Stimulated activated CD8-positive, alpha-beta memory T cell treated with anti-CD3 and anti-CD28 coated beads, Interleukin-15, amount 100 ng/mL, for 4 hours (primary cell): Measurements from ENCODE around the gene GSAP.

Experiments used
- DNase-seq, 2 donors: peaks; one replicate each; pipeline ENCODE4 v3.0.0-alpha.2; 2020; ENCODE audit warnings: low read depth in 2 of 2

The GSAP gene

DNA sequence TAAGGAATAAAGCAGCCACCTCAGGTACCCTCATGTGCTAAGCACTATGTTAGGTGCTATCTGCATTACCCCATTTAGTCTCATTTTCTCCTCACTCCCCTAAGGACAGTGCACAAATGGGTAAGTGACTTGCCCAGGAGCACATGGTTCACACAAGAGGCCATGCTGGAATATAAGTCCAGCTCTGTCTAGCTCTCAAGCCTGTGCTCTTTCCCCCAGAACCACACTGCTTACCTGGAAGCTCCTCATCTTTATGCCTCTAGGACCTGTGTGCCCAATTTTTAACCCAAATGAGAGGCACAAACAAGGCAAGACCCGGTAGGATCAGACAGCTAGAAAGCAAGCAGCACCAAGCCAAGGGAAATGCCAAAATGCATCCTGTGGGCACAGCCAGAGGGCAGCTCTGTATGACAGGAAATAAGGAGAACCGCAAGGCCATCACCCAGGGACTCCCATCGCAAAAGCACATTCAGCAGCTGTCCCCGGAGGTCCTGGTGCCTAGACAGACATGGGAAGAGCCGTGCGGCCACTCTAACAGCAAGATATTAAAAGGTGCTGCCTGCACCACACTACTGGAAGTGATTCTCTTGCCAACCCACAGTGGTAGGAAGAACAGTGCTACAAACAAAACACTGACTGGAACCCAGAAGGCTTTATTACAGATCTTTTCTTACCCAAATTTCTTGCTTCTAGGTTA lies 88.1 kb downstream of the GSAP start:
- no peak for DNase-seq

DNA sequence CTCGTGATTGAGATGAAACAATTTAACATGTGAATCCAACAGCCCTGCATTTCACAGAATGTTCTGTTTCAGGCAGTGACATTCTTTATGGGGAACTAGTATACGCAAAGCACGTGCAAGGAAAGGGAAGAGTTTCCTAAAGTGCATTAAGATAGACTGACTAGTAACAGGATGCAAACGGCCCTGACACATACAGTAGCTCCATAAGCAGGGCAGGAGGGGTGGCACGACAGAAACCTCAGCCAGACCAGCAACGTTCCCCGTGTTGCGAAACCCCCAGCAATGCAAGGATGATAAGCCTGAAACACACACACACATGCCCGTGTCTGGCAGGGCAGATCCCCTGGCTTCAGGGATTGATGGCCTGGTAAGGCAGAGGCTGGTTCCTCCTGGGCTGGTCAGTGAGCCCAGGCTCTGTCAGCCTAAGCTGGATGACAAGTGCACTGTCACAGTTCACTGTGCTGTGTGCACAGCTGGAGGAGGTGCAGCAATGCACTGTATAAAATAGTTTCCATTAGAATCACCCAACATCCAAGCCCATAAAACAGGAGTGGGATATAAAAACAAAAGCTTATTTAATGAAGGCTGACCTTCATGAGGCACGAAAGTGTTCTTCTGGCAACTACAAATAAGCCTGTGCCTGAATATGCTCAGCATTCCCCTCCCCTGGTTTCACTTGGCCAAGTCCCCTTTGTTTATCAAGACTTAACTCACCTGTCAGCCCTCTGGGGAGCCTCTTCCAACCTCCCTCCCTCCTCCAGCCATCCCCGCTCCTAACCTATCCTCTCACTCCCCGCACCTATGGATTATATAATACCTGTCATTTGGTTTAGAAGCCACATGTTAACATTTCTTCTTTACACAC lies 88.8 kb downstream of the GSAP start:
- DNase-seq: no peak

DNA sequence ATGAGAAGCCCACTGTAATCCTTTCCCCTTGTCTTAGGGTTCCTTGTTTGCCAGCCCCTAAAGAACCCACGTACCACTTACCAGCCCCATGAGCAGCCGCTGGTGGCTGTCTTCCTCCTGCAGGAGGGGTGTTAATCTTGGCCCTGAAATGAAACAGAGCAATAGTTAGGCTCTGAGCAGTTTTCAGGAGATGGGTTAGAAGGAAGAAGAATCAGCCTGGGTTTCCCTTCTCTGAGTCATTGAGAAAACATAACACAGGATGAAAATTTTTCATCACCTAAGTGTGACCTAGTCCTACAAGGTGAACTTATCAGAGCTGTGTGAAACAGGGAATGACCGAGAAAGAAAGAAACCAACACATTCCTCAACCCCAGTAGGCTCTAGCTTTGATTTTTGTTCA lies 90.0 kb downstream of the GSAP start:
- no peak for DNase-seq

DNA sequence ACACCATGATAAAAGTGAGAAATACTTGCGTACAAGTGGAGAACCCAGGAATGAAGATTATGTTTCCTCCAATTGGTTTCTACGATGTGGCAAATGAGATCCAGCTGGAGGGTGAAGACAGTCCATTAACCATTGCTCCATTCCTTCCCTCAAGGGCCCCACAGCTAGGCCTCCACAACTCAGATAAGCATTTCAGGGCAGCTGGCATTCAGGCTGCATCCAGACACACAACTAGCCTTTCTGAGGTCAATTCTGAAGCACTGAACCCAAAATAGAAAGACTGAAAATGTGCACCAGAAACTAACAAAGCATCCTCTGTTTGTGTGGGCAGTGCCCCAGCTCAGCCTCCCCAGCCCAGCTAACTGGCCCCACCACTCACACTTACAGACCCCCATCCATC lies 94.8 kb downstream of the GSAP start:
- no peak for DNase-seq

DNA sequence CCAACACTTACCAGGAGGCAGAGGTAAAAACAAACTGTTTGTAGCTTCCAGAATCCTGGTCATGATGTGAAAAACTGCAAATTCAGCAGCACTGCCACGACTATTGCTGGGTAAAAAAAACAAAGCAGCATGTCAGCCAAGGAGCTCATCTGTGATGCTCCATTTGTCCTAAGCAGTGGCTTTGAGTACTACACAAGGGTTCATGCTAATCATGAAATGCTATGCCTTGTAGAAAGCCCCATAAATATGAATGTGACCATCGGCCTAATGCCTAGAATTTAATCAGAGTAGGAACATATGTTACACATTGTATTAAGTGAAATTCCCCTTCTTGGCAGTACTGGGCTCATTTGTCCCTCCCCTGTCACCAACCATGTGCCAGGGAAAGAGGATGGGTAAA lies 95.4 kb downstream of the GSAP start:
- no peak for DNase-seq

DNA sequence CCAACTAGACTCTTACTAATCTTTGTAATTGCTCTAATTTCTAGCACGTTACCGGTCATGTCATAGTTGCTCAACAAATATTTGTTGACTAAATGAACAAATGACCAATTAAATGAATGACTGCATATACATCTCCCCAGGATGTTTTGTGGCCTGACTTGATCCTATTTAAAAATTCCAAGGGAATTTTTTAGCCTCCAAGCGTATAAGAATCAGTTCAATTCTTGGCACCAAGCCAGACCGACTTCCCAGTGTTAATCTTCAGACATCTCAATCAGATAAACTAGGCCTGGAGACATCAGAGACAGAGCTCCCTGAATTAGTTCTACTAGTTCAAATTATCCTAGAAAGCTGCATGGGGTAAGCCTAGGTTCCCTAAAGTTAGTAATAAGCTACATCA lies 96.0 kb downstream of the GSAP start:
- DNase-seq: no peak

DNA sequence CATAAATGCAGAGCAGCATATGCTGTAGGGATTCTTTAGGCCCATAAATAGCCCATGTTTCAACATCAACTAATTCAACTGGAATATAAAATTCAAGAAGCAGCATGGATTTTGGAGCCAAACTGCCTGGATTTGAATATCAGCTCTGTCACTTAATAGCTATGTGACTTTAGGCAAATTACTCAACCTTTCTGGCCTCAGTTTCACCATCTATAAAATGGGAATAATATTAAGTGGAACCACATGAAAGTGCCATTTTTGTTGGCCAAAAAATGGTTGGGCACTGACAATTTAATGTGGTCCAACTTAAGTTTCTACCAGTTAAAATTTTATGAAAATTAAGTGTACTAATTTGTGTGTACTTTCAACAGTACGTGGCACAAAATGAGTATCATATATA lies 98.1 kb downstream of the GSAP start:
- DNase-seq: no peak

DNA sequence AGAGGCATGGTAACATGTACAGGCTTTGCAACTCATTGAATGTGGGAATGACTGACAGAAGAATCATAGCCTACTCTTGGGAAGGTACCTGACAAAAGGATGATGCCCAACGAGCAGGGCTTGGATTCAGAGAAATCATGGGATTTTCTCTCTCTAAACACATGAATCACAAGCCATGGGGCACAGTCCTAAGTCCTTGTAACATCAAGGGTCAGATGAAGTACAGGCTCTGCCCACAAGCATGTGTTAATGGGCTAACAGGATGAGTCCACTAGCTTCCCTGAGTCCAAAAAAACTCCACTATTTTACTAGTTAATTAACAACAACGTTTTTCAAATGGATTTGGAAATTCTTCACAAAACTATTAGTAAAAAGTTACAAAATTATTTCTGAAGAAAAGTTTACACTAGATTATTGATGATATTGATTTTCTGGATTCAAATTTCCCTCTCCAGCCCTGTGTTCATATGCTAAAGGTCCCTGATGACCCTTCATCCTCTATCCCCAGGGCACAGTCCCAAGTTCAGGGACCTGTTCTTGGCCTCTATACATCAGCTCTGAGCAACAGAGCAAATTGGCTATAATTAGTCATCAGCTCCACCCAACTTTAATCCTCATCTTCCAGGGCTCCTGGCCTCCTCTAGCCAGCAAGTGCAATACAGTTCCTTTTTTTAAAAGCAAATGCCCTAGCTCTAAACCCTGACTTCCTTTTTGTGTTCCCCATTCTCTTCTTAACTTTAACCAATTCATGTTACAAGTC lies 99.8 kb downstream of the GSAP start:
- DNase-seq: no peak

DNA sequence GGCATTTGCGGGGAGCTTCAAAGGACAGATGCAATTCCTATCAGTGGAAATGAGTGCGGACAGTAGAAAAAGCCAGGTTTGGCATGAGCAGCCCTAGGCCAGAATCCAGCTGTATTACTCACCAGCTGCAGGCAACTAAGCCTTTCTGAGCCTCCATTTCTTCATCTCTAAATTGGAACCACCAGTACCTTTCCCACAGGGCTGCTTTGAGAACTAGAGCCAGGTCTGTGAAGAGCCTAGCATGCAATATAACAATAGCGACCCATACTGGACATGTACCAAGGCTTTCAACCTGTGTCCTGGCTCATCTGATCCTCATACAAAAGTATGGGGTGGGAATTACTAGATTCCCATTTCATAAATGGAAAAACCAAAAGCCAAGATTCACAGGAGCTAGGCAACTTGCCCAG lies 101.0 kb downstream of the GSAP start:
- DNase-seq: no peak

DNA sequence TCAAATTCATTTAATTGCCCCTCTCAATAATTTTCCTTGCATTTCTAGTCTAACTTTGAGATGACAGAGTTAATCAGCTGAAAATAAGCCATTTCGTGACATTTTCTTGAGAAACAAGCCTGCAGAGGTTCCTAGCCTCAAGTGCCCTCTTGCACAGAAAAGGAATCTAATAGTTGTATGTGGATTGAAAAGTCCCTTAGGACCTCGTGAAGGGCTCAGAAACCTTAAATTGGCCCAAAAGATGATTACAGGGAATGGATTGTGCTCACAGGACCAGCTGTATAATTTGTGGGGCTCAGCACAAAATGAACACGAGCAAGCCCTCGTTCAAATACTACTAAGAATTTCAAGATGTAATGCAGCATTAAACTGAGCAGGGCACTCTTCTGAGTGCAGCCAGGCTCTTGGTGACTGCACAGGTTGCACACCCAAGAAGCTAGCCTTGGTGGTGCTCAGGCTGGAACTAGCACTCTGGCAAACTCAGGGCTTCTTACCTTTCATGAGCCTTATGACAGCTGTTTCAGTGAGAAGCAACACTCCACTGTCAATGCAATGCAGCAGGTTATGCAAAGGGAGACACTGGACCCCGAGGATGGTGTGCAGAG lies 102.2 kb downstream of the GSAP start:
- no peak for DNase-seq

DNA sequence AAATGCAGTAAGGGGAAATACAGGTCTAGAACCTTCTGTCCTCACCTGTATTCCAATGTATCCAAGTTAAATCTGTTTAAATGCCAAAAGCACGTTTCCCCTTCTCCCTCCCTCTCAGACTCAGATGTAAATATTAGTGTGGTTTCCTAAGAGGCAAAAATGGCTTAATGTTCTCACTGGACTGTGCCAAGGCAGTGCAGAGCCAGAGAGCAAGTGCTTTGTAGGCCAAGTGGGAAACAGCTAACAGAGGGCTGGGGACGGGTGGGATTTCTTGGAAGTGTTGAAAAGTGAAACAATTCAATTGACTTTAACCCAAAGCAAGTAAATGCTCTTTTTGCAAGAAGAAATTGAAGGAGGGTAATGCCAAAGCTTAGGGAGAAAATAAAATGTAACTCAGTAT lies 103.1 kb downstream of the GSAP start:
- no peak for DNase-seq

DNA sequence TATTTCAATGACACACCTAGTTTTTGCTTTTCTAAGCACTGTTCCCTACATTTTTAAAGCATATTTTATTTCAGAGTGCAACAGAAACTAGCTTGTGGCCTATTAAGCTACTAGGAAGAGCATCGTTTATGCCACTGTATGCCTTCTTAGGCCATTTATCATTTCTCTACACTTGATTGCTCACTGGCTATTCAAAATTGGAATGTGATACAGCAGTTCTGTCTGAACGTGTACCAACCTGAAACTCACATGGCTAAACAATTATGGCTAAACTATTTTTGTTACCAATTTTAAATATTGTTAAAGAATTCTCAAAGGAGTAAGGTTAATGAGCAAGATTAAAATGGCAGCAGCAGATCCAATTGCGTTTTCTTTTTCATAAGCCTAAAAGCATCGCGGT lies 105.2 kb downstream of the GSAP start:
- no peak for DNase-seq

DNA sequence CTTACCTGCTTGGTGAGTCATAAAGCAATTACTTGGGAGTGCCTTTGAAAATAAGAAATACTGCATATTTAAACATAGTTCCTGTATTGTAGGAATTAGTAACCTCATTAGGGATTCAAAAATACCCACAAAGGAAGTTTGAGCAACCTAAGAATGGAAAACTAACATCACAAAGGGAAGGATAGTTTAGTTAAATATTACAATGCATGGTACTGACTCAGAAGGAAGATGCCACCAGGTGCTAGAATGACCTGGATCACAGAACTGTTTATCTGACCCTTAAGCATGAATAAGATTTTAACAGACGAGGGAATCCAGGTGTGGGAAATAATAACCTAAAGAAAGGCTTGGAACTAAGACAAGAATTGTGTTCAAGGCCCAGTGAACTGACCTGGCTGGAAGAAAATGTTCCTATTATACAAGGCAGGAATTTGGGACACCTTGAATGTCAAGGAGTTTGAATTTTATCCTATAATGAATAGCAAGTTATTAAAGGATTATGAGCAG lies 106.4 kb downstream of the GSAP start:
- no peak for DNase-seq

DNA sequence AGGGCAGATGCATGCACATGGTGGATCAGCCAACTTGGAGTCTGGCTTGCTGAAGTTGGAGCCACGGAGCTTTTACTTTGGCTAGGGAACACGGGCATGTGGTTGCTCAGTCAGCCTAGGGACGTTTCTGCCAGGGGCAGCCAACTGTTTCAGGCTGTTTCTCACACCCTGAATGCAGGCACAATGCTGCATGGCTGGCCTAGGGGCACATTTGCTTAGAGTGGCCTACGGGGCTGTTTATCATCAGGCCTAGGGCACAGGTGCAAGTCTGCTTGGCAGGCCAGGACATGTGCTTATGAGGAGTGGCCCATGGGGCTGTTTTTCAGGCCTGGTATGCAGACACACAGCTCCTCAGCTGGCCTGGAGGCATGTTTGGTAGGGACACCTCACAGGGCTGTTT lies 107.4 kb downstream of the GSAP start:
- DNase-seq: no peak

DNA sequence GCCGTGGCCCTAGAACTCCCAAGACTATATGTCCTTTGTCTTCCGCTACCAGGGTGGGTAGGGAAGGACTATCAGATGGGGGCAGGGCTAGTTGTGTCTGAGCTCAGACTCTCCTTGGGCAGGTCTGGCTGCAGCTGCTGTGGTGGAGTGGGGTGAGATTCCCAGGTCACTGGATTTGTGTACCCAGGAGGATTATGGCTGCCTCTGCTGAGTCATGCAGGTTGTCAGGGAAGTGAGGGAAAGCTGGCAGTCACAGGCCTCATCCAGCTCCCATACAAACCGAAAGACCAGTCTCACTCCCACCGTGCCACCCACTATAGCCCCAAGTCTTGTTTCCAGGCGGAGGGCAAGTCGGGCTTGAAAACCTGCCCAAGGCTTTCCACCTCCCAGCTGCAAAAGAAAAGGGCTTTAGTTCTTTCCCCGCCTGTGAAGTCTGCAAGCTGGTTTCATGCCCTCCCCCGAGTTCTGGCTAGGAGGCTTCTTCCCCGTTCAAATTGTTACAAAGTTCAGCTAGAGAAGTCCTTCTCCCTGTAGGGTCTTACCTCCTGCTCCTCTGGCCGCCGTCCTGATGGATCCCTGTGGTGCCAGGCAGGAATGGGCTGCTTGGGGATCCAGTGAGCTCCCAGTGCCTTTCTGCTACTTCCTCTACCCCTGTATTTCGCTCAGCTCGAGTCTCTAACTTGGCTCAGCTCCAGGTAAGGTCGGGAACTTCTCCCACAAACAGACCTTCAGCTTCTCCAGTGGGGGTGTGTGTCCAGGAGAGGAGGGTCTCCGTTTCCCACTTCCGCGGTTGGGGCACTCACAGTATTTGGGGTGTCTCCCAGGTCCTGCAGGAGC lies 109.7 kb downstream of the GSAP start:
- no peak for DNase-seq

DNA sequence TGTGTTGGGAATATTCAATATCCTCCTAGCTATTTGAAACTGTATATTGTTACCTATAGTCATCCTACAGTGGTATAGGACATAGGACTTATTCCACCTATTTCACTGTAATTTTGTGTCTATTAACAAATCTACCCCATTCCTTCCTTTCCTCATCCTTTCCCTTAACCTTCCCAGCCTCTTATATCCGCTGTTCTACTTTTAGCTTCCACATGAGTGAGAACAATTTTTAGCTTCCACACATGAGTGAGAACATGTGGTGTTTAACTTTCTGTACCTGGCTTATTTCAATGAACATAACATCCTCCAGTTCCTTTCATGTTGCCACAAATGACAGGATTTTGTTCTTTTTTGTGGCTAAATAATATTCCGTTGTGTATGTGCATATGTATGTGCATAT lies 120.6 kb downstream of the GSAP start:
- DNase-seq: no peak

DNA sequence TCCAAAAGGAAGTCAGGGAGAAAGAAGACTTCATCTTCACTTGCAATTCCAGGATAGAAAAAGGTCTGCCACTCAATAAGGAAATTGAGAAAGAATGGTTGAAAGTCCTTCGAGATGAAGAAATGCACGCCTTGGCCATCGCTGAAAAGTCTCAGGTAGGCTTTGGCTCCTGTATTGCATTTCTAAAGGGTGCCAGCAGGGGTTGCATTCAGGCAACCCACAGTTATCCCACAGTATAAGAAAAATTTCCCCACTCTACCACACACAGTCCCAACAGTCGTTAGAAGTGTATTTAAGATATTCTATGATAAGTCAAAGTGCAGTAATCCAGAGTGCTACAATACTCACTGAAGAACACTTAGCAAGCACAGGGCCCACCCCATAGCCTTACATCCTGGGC lies 123.1 kb downstream of the GSAP start:
- DNase-seq: no peak

DNA sequence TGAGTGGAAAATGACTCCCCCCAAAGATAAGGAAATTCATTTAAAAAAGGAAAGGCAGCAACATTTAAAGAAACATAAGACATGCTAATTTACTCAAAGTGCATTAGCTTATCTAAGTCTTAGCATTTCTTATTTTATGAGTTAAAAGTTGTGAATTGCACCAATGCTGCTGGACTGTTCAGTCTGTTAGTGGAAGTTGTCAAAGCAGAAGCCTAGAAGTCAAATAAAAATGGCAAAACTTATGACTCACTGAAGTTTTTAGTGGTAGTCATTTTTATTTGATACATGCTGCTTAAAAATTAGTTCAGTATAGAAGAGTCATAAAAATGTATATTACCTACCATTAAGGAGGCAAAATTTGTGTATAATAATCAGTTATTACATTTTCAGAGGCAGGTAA lies 125.7 kb downstream of the GSAP start:
- no peak for DNase-seq

DNA sequence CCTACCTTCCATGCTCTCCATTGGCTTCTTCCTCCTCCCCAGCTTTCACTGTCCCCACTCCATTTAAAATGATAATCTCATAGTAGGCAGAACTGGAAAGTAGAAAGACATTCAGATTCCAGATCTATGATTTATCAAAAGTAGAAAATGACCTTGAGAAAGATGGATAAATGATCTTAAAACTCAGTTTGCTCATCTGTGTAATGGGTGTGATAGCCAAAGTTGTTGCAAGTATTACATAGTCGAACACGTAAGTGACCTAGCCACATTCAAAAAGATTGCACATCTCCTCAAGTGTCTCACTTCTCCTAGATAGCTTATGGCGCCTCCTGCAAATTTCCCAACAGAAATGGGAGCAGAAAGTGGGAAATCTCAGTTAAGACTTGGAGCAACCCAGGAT lies 126.8 kb downstream of the GSAP start:
- DNase-seq: no peak

DNA sequence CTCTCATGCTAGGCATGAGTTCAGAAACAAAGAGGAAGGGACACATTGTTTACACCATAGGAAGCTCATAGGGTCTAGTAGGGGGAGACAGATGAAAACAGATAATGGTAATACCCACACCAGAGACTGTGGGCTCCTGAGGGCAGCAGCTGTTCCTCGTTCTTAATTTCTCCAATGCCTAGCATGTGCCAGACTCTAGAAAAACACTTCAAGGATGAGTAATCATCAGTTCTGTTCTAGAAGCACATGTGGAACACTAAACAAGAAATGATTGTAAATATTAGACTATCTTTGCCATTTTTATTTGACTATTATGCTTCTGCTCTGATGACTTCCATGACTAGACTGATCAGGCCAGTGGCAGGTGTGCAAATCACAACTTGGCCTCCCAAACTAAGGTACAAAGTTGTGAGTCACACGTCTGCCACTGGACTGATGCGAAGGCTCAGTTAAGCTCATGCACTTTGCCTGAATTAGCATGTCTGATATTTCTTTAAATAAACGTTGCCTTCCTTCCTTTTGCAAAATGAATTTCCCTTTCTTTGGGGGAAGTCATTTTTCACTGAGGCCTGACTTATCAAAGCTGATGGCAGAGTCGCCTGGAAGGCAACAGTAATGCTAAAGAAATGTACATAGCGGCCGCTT lies 127.4 kb downstream of the GSAP start:
- no peak for DNase-seq

DNA sequence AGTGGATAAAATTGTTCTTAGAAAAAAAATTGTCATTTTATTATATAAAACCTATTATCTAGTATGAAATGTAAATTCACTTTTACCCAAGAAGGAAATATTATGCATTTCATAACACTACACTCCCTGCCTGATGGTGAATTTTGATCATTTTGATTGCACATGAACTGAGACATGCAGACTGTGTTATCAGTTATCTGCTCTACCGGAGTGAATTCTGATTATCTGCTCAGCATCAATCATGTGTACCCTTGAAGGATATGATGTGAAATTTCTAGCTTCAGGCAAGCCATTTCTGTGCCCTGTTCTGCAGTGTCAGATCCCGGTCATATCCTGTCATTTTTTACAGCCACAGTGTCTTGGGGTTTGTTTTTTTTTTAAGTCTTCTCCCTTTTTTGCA lies 131.5 kb downstream of the GSAP start:
- DNase-seq: no peak
